H1 (cell line): ENCODE data around the gene TMEM51. TPM values are rescaled to one million over a fixed set of nuclear protein-coding genes. Genes with fewer than 3 reads are reported as not detected.

Source experiments
- CTCF ChIA-PET: fragments of 300-600 bp; sonication (Branson Sonifier 250); formaldehyde crosslinking; loops from one replicate; lab custom pipeline; 2021; ENCODE audit not compliant: partially characterized antibody; lab: Charles Lee
- POLR2A ChIA-PET: fragments of 300-600 bp; sonication (Branson Sonifier 250); formaldehyde crosslinking; loops from one replicate; lab custom pipeline; 2021; ENCODE audit warnings: inconsistent platforms; ENCODE audit not compliant: partially characterized antibody; lab: Charles Lee
- DNase-seq, 2 experiments: peaks; one replicate each; pipeline versions ENCODE4 v3.0.0 to v3.0.0-alpha.2; 2010 to 2022; ENCODE audit warnings: low spot score in 2 of 2, low read depth in 1 of 2, mixed read lengths in 1 of 2
- FAIRE-seq: peaks from 2 replicates; lab custom pipeline; 2011; peaks lifted over from hg19 to GRCh38; lab: Jason Lieb, UNC
- H2AFZ ChIP-seq: 2 replicates; pipeline ENCODE4 v1.8.1; 2012; ENCODE audit warnings: low read length, inconsistent platforms
- H2AK5ac ChIP-seq: 2 replicates; pipeline ENCODE4 v1.6.1; 2013; ENCODE audit warnings: low read depth, low read length
- H2BK120ac ChIP-seq: replicated peaks from 2 replicates; pipeline ENCODE3; 2013; ENCODE audit warnings: low read depth, low read length, inconsistent platforms
- H2BK12ac ChIP-seq: 2 replicates; pipeline ENCODE4 v1.6.1; 2013; ENCODE audit warnings: low read depth, low read length
- H2BK15ac ChIP-seq: 2 replicates; pipeline ENCODE4 v1.6.1; 2013; ENCODE audit warnings: low read length
- H2BK20ac ChIP-seq: 2 replicates; pipeline ENCODE4 v1.6.1; 2013; ENCODE audit warnings: low read length
- H2BK5ac ChIP-seq: 2 replicates; pipeline ENCODE4 v1.6.1; 2013; ENCODE audit warnings: low read depth, low read length
- H3K14ac ChIP-seq: 2 replicates; pipeline ENCODE4 v1.6.1; 2013; ENCODE audit warnings: inconsistent platforms; ENCODE audit not compliant: insufficient read length
- H3K18ac ChIP-seq: 2 replicates; pipeline ENCODE4 v1.6.1; 2013; ENCODE audit warnings: low read length; ENCODE audit errors: extremely low read depth
- H3K23ac ChIP-seq: 2 replicates; pipeline ENCODE4 v1.6.1; 2013; ENCODE audit warnings: inconsistent platforms; ENCODE audit not compliant: insufficient read length
- H3K23me2 ChIP-seq: 2 replicates; pipeline ENCODE4 v1.6.1; 2013; ENCODE audit warnings: low read depth, low read length
- H3K27ac ChIP-seq: 2 replicates; pipeline ENCODE4 v1.6.1; 2011; ENCODE audit warnings: low read depth, low read length, inconsistent platforms
- H3K27me3 ChIP-seq, 4 experiments: replicated peaks in 1 of 4; 1 replicate in 1 of 4; 2 replicates in 3 of 4; pipeline versions ENCODE4 v1.6.1 to v1.8.1; 2011 to 2013; ENCODE audit warnings: low read length in 3 of 4, mild to moderate bottlenecking in 3 of 4, inconsistent platforms in 2 of 4, mixed read lengths in 2 of 4, moderate library complexity in 1 of 4; ENCODE audit not compliant: control insufficient read depth in 3 of 4, insufficient read depth in 3 of 4; ENCODE audit errors: extremely low read depth in 1 of 4
- H3K36me3 ChIP-seq, 4 experiments: 2 replicates each; pipeline versions ENCODE4 v1.6.1 to v1.8.1; 2011 to 2013; ENCODE audit warnings: mild to moderate bottlenecking in 4 of 4, low read length in 3 of 4, moderate library complexity in 2 of 4, control low read depth in 1 of 4, inconsistent platforms in 1 of 4; ENCODE audit not compliant: insufficient read depth in 4 of 4, control insufficient read depth in 2 of 4
- H3K4ac ChIP-seq: replicated peaks from 2 replicates; pipeline ENCODE3; 2013; ENCODE audit warnings: low read length, low read depth, mixed read lengths, inconsistent platforms; ENCODE audit not compliant: insufficient read length
- H3K4me1 ChIP-seq, 4 experiments: replicated peaks in 1 of 4; 1 replicate in 1 of 4; 2 replicates in 3 of 4; pipeline versions ENCODE4 v1.6.1 to v1.8.1; 2011 to 2013; ENCODE audit warnings: low read length in 3 of 4, inconsistent platforms in 2 of 4, mixed read lengths in 1 of 4; ENCODE audit not compliant: insufficient read depth in 4 of 4, control insufficient read depth in 3 of 4
- H3K4me2 ChIP-seq, 2 experiments: 2 replicates each; pipeline versions ENCODE4 v1.6.1 to v1.8.1; 2011 to 2013; ENCODE audit warnings: low read depth in 2 of 2, low read length in 2 of 2, control low read depth in 1 of 2, inconsistent platforms in 1 of 2, mild to moderate bottlenecking in 1 of 2; ENCODE audit not compliant: insufficient read depth in 1 of 2
- H3K4me3 ChIP-seq, 4 experiments: fragments of 200-600, 300-600 bp in 1 of 4; sonication (generic), shearing (Covaris generic), sonication (Bioruptor Twin) in 1 of 4; 2 replicates each; pipeline versions ENCODE4 v1.5.1 to v1.8.1; 2011 to 2016; ENCODE audit warnings: low read length in 4 of 4, low read depth in 3 of 4, control low read depth in 2 of 4, inconsistent platforms in 2 of 4, mild to moderate bottlenecking in 2 of 4, mixed read lengths in 1 of 4, moderate library complexity in 1 of 4; ENCODE audit not compliant: insufficient read depth in 2 of 4; ENCODE audit errors: extremely low read depth in 1 of 4
- H3K56ac ChIP-seq: replicated peaks from 2 replicates; pipeline ENCODE3; 2013; ENCODE audit warnings: low read depth, mild to moderate bottlenecking, mixed read lengths, low read length, inconsistent platforms; ENCODE audit not compliant: insufficient read length
- H3K79me1 ChIP-seq: 2 replicates; pipeline ENCODE4 v1.6.1; 2013; ENCODE audit warnings: low read depth, low read length, control low read depth
- H3K79me2 ChIP-seq, 2 experiments: 2 replicates each; pipeline versions ENCODE4 v1.6.1 to v1.8.1; 2012 to 2013; ENCODE audit warnings: low read length in 2 of 2, mild to moderate bottlenecking in 2 of 2, inconsistent platforms in 1 of 2; ENCODE audit not compliant: insufficient read depth in 2 of 2, control insufficient read depth in 1 of 2
- H3K9ac ChIP-seq, 4 experiments: replicated peaks in 1 of 4; 1 replicate in 1 of 4; 2 replicates in 3 of 4; pipeline versions ENCODE4 v1.6.1 to v1.8.1; 2011 to 2013; ENCODE audit warnings: low read depth in 3 of 4, low read length in 3 of 4, control low read depth in 2 of 4, mild to moderate bottlenecking in 2 of 4, moderate library complexity in 2 of 4, inconsistent platforms in 1 of 4; ENCODE audit errors: extremely low read depth in 1 of 4
- H3K9me3 ChIP-seq, 2 experiments: 2 replicates each; pipeline versions ENCODE4 v1.6.1 to v1.8.1; 2012 to 2013; ENCODE audit warnings: mild to moderate bottlenecking in 2 of 2, moderate library complexity in 2 of 2, control low read depth in 1 of 2, inconsistent platforms in 1 of 2, low read depth in 1 of 2, low read length in 1 of 2, mixed read lengths in 1 of 2; ENCODE audit not compliant: insufficient read depth in 2 of 2
- H4K20me1 ChIP-seq, 2 experiments: replicated peaks in 1 of 2; 2 replicates each; pipeline versions ENCODE3 to v1.8.1; 2011 to 2013; ENCODE audit warnings: inconsistent platforms in 2 of 2, low read length in 2 of 2, mild to moderate bottlenecking in 1 of 2; ENCODE audit not compliant: insufficient read depth in 2 of 2, control insufficient read depth in 1 of 2
- H4K5ac ChIP-seq: 2 replicates; pipeline ENCODE4 v1.6.1; 2013; ENCODE audit warnings: low read length, low read depth, mixed read lengths, inconsistent platforms; ENCODE audit not compliant: insufficient read length
- H4K8ac ChIP-seq: 2 replicates; pipeline ENCODE4 v1.8.0; 2013; ENCODE audit warnings: mild to moderate bottlenecking, moderate library complexity, low read length, inconsistent platforms; ENCODE audit not compliant: insufficient read depth; ENCODE audit errors: extremely low read depth
- H4K91ac ChIP-seq: replicated peaks from 2 replicates; pipeline ENCODE3; 2013; ENCODE audit warnings: low read length, mixed read lengths, inconsistent platforms; ENCODE audit not compliant: insufficient read length
- BCL11A ChIP-seq, 2 experiments: IDR thresholded peaks; one replicate each; pipeline ENCODE4 v1.6.1; 2011; ENCODE audit warnings: low read depth in 2 of 2, low read length in 2 of 2, mild to moderate bottlenecking in 2 of 2
- CEBPB ChIP-seq: IDR thresholded peaks from 2 replicates; pipeline ENCODE4 v1.6.1; 2012; ENCODE audit warnings: low read depth, low read length
- CREB1 ChIP-seq: IDR thresholded peaks from 2 replicates; pipeline ENCODE4 v1.6.1; 2012; ENCODE audit warnings: inconsistent platforms
- HDAC6 ChIP-seq: IDR thresholded peaks from one replicate; pipeline ENCODE4 v1.7.1; 2012; ENCODE audit warnings: low read depth, mild to moderate bottlenecking, inconsistent platforms, low read length, moderate library complexity
- JUND ChIP-seq: IDR thresholded peaks from 2 replicates; pipeline ENCODE4 v1.6.1; 2011; ENCODE audit warnings: mild to moderate bottlenecking, improper control_type of control experiment, low read length
- KDM5A ChIP-seq: fragments of 200-600 bp; IDR thresholded peaks from 2 replicates; pipeline ENCODE4 v1.7.1; 2012; ENCODE audit warnings: mild to moderate bottlenecking, low read length, inconsistent platforms, mixed read lengths
- SP4 ChIP-seq: IDR thresholded peaks from 2 replicates; pipeline ENCODE4 v1.6.1; 2012; ENCODE audit warnings: low read length, inconsistent platforms
- TAF1 ChIP-seq: IDR thresholded peaks from 2 replicates; pipeline ENCODE4 v1.6.1; 2011; ENCODE audit warnings: mild to moderate bottlenecking, low read depth, low read length
- TBP ChIP-seq: IDR thresholded peaks from 2 replicates; pipeline ENCODE4 v1.6.1; 2011; ENCODE audit warnings: low read depth, low read length, improper control_type of control experiment
- TCF12 ChIP-seq: IDR thresholded peaks from 2 replicates; pipeline ENCODE4 v1.6.1; 2011; ENCODE audit warnings: low read depth, mild to moderate bottlenecking, low read length
- WGBS, 2 experiments: shearing (Covaris generic) in 1 of 2; methylation state at CpG; one replicate each; pipeline versions ENCODE4 v1.1.6 to v1.1.7; 2013 to 2015; ENCODE audit warnings: low lambda C conversion rate in 2 of 2, mixed read lengths in 2 of 2, inconsistent platforms in 1 of 2, low coverage in 1 of 2, missing lambda C conversion rate in 1 of 2; ENCODE audit not compliant: insufficient replicate concordance in 2 of 2, insufficient coverage in 1 of 2, insufficient read length in 1 of 2; ENCODE audit errors: extremely low coverage in 1 of 2, missing lambda C conversion rate in 1 of 2; 5-methylcytosine and 5-hydroxymethylcytosine counted together
- polyA plus RNA-seq, 7 experiments: library from polyadenylated mRNA; depleted of rRNA in 3 of 7; stranded (reverse) in 5 of 7; unstranded in 2 of 7; fragments of >200 nt in 5 of 7; fragments of 200-250 nt in 2 of 7; gene quantifications; 1 replicate in 5 of 7; 2 replicates in 1 of 7; 4 replicates in 1 of 7; pipeline versions ENCODE4 v1.2.1 to v1.2.3, GENCODE V29; 2011 to 2013; ENCODE audit warnings: missing spikeins in 2 of 7, mixed read lengths in 2 of 7
- total RNA-seq: library from RNA; stranded (reverse); fragmentation: NEBNext Ultra II Directional; extraction: Animal tissue kit (Norgen Biotek cat#: 25700); gene quantifications from 2 replicates; pipeline ENCODE4 v1.2.1, GENCODE V29; 2021
- TF ChIP-seq, protein P1 (sequence below): IDR thresholded peaks from 2 replicates; pipeline ENCODE4 v1.6.1; 2011; ENCODE audit warnings: low read length, improper control_type of control experiment

Gene TMEM51
- total and polyA plus RNA-seq, 2 of the 8 experiments (the other 6 are each of a cell fraction or from before 2014, with no cell fraction given): 9.9 to 10.7 TPM

DNA sequence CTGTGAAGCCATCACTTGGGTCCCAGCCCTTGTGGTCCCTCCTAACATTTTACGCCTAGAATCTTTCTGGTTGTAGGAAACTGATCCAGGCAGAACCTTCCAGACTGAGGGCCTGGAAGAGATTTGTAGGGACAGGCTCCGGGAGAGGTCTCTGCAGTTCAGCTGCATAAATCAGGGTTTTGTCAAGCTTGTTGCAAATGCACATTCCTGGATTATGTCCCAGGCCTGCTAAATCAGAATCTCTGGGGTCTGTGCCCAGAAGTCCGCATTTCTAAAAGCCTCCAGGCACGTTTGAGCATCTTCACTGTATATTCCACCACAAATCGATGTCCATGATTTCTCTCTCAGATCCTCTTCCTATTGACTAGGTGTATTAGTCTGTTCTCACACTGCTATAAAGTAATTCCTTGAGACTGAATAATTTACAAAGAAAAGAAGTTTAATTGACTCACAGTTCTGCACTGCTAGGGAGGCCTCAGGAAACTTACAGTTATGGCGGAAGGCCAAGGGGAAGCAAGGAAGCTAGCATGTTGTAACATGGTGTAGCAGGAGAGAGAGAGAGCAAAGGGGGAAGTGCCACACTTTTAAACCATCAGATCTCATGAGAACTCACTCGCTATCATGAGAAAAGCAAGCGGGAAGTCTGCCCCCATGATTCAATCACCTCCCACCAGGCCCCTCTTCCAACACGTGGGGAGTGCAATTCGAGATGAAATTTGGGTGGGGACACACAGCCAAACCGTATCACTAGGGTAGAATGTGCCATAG, 92.2 kb downstream of the TMEM51 start:
- Histone ChIP-seq H3K14ac (no peak overlapping the region), H3K79me1 (no peaks in the 10 kb centered on the region), H3K4me3 (no peak overlapping the region), H2BK120ac (peak overlapping the region; percentile 47), H3K18ac (no peak overlapping the region), H2BK12ac (no peak overlapping the region), H3K79me2 (no peaks in the 10 kb centered on the region), H2BK15ac (0 out of 2 replicates have a peak overlapping the region, but pooled peaks have one; percentile 19), H3K27ac (no peak overlapping the region), H3K9ac (no peak overlapping the region; a peak in 1 of 7 replicates), H3K23ac (no peak overlapping the region), H4K20me1 (no peaks in the 10 kb centered on the region), H2AFZ (no peak overlapping the region), H3K4me2 (no peak overlapping the region), H4K91ac (peak overlapping the region; percentile 61), H3K23me2 (peaks cover 3% of the 10 kb centered on the region; the same call in 1 of the 2 replicates), H3K27me3 (no peaks in the 10 kb centered on the region), H3K36me3 (no peaks in the 10 kb centered on the region), H2BK5ac (no peak overlapping the region), H2BK20ac (no peak overlapping the region), H2AK5ac (no peak overlapping the region; the same call in 1 of the 2 replicates), H3K4me1 (peaks cover 0 to 10% (median 2%) of the 10 kb centered on the region in 4 experiments; a peak in 5 of 7 replicates), H4K5ac (no peak overlapping the region), H3K4ac (no peak overlapping the region), H3K9me3 (no peaks in the 10 kb centered on the region), H3K56ac (no peak overlapping the region), H4K8ac (no peak overlapping the region)
- POLR2A ChIA-PET: interaction anchor here (1.4 to 1.5 kb wide), 2 partner anchors 22 to 95 kb away, joined by 3 read pairs; no protein-coding TSS in a partner anchor
- CTCF ChIA-PET: interaction anchor here (1.5 kb wide), 1 partner anchor 27 kb away, joined by 7 read pairs; no protein-coding TSS in a partner anchor
- FAIRE-seq: no peak
- 86% methylated on average over 11 of the region's 11 CpGs; no CpG with 5 or more reads in 1 of the 2 experiments for whole genome bisulfite sequencing, 2 experiments
- DNase-seq: no peak
- TF ChIP-seq, protein P1, sequence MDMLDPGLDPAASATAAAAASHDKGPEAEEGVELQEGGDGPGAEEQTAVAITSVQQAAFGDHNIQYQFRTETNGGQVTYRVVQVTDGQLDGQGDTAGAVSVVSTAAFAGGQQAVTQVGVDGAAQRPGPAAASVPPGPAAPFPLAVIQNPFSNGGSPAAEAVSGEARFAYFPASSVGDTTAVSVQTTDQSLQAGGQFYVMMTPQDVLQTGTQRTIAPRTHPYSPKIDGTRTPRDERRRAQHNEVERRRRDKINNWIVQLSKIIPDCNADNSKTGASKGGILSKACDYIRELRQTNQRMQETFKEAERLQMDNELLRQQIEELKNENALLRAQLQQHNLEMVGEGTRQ: no peak
- TF ChIP-seq KDM5A (no peak), TBP (no peak), CEBPB (no peak), TCF12 (no peak), BCL11A (IDR thresholded peaks at IDR 0.05; ENCODE audit: low read depth in 2 of 2, low read length in 2 of 2) (no peak), JUND (no peak), TAF1 (no peak), SP4 (no peak), HDAC6 (no peak), CREB1 (no peak)
